Stimulated activated CD4-positive, alpha-beta T cell treated with anti-CD3 and anti-CD28 coated beads, Interleukin-12 subunit alpha, Interleukin-12 subunit beta, amount 100 ng/mL, for 24 hours (primary cell): ENCODE data around the gene GRID2.
"Not testable (repeated sequence)": the region's sequence is repeated elsewhere in the genome, so short reads cannot be mapped to it uniquely, and the experiment has no call there.

Experiments
- DNase-seq, 2 experiments: peaks; one replicate each; pipeline ENCODE4 v3.0.0-alpha.2; 2020; ENCODE audit warnings: low read depth in 2 of 2

The GRID2 gene

DNA sequence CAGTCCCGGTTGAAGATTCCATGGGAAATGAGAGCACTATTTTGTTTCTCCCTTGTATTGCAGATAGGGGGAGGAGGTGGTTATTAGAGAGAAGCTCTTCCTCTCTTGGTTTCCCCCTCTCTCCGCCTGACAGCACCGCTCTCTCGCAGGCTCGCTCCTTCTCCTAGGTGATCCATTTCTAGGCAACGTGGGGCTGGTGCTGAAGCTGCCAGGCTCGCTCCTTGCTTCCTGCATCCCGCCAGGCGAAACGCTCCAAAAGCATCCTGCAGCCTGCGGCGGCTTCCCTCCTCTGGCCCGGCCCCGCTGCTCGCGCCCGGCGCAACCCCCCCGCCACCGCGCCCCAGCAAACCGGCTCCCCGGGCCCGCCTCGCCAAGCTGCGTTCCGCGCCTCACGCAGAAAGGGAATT, at the start of gene GRID2:
Gene GRID2, plus strand, starts transcription at position 346 of the 407 bp plus-strand sequence.
- DNase-seq, result no peak

DNA sequence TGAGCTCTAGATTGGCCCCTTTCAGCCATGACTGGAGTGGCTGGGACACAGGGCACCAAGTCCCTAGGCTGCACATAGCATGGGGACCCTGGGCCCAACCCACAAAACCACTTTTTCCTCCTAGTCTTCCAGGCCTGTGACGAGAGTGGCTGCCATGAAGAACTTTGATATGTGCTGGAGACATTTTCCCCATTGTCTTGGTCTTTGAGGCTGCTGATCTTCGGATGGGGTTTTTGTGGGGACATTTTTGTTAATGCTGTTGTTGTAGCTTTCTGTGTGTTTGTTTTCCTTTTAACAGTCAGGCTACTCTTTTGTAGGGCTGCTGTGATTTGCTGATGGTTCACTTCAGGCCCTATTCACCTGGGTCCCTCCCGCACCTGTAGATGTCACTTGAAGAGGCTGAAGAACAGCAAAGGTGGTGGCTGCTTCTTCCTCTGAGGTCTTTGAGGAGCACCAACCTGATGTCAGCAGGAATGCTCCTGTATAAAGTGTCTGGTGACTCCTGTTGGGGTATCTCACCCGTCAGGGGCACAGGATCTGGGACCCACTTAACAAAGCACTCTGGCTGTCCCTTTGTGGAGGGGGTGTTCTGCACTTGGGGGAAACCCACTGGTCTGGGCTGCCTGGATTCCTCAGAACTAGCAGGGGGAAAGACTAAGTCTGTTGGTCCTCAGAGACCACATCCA, 49.6 kb upstream of the GRID2 start:
- DNase-seq, result no peak

DNA sequence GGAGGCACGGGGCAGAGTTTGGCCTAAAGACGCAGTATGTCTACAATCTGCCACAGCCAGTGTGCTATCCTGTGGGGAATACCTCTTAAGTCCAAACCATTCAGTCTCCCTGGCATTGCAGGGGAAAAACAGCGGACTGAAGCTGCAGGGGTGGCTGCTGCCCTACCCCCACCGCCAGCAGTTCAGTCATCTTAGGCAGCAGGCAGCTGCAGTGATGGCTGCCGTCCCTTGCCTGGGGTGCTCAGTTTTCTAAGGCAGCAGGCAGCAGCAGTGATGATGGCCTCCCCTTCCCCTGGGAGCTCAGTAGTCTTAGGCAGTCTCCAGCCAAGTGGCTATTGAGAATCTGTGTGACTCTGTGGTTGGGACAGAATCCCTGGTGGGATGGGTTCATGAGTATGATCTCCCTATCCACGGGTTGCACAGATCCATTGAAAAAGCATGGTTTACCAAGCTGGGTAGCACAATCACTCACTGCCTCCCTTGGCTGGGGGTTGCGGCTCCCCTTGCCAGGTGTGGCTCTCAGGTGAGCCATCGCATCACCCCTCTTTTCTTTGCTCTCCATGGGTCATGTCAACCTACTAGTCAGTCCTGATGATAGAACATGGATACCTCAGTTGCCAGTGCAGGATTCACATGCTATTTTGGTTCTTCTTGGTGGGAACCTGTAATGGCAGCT, 48.9 kb upstream of the GRID2 start:
- no peak for DNase-seq

DNA sequence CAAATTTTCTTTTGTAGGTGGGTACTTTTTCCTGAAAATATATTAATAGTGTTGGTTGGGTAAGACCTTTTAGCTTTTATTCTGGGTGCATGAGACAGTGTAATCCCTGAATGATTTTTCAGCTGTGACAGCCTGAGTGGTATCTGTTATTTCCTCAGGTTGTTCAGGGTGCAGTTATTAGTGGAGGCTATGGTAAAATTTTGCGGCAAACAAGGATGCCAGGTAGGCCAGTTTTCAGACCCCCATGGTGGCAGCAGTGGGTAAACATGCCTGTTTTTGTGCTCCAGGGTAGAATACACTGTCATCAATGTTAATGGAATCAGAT, 47.9 kb upstream of the GRID2 start:
- DNase-seq, result no peak

GRCh38 chr4:92257931-92258857, 45.6 kb upstream of the GRID2 start:
- no peak for DNase-seq

GRCh38 chr4:92261256-92261655, 42.5 kb upstream of the GRID2 start:
- no peak for DNase-seq

DNA sequence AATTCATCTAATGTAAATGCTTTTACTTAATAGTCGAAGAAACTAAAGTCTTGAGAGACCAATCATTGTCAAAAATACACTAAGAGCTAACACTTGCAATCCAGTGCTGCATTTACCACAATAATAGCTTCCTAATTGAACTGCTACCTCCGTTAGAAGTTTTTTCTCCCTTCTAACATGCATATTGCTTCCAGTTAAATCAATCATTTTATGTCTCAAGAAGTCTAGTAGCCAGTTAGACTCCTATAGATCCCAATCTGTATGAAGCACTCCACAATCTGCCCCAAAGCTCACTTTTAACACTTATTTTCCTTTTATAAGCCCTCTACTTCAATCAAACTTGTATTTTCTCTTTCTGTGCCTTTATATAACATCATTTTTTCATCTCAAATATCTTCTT, 41.4 kb upstream of the GRID2 start:
- no peak for DNase-seq

GRCh38 chr4:92263010-92263409, 40.8 kb upstream of the GRID2 start:
- no peak for DNase-seq

DNA sequence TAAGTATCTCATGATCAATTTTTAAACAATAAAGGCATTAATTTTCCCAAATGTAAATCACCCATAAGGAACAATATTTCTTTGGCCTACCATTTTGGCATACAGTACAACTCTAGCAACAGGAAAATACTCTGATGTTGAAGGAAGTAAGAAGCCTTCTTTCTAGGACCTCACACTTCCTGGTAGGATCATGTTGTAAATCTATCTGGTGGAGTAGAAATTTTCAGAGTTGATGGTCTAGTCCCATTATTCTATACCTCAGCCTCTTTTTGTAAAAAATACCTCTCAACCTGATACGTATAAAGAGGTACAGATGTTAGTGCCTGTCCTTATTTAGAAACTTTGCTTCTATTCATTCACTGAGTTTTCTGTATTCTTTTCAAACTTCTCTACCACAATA, 40.2 kb upstream of the GRID2 start:
- DNase-seq, result no peak

DNA sequence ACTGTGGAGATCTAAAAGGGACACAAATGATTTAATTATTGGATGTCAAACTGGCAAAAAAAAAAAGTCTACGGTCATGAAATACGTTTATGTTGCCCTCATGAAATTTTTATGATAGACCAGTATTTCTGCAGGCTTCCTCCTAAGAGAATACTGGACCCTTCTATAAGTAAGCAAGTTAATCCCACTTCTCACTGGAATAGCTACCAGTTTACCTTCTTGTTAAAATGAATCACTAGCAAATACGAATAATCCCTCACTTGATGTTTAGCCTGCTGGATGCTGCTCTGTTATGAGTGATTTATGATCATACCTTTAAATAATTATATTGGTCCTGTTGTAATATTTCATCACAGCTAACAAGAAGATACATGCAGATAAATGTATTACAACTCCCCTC, 39.6 kb upstream of the GRID2 start:
- DNase-seq, result no peak

DNA sequence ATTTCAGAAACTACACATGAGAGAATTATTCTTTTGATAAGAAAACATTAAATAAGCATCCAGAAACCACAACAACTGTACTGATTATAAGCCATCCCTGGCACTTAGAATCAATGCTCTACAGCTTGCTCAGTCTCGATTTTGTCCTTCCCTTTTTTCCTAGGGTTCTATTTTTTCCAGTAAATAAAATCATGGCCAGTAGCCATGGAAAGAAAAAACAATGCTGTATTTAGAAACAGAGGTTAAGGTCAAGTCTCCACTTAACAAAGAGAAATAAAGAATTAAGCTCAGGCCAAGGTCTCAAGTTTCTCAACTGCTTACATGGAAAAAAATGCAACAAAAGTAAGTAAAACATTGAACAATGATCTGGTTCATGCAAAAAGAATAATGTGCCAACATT, 38.7 kb upstream of the GRID2 start:
- DNase-seq, result no peak

DNA sequence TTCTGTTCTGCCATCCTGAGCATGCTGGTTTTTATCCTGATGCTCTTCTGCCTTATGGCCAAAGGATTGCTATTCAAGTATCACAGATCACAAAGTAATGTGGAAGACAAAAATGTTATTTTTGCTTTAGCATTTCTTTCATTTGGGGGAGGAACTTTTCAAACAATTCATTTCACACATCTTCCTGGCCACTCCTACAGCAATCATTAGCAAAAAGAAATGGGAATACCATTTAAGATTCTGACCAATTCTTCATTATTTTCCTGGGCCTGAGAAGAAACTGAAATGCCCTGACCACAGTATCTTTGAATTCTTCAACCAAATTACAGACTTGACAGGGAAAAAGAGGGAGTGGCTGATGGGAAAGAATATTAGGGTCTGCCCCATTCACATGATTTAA, 38.0 kb upstream of the GRID2 start:
- DNase-seq, result no peak

DNA sequence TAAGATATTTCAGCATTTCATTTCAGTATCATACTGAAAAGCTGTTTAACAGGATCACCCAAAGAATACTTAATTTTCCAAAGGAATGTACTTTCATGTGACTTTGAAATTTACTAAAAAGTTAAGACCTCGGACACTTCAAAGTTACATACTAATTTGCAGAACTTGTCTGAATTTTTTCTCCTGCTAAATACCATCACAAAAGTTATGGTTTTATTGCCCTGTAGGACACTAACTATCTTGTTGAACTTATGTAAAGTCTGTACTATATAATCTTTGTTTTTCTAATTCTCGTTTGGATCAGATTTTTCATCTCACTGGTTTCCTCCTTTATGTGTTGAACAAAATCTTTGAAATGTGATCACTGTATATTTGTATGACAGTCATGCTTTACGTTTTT, 37.2 kb upstream of the GRID2 start:
- DNase-seq, result no peak

DNA sequence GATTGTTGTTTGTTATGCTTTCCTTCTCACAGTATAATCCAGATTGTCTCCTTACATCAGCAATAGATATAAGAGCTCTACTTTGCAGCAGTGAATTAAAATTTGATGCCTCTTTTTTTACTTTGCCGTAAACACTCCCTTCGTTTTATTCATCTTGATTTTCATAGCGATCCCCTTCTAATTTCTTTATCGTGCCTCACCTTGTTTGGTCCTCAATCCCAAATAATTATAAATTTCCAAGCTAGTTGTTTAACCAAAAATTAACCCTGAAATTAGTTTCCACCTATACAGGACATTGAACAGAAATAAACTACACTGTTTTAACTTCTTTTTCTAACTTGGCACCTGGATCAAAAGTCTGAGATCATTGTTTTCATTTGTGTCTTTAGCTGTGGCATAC, 35.1 kb upstream of the GRID2 start:
- no peak for DNase-seq

DNA sequence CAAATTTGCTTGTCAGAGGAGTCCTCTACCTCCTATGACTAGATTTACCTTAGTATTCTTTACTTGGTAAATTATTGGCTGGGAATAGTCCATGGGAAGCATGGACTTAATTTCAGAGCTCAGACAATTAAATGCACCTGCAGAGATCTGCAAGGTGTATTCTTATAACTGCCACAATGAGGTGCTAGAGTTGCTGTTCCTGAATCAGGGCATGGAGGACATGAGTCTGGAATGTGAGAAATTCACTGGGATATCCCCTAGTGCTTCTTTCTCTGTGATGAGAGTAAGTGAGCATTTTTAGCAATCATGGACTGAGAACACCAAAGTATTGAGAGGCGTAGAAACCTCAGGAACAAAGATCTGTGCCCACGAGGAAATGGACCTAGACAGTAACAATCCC, 32.9 kb upstream of the GRID2 start:
- no peak for DNase-seq

DNA sequence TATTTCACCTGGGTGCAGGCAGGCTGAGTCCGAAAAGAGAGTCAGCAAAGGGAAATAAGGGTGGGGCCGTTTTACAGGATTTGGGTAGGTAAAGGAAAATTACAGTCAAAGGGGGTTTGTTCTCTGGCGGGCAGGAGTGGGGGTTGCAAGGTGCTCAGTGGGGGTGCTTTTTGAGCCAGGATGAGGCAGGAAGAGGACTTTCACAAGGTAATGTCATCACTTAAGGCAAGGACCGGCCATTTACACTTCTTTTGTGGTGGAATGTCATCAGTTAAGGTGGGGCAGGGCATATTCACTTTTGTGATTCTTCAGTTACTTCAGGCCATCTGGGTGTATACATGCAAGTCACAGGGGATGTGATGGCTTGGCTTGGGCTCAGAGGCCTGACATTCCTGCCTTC, 32.2 kb upstream of the GRID2 start:
- not testable (repeated sequence) for DNase-seq

- DNase-seq, result not testable (repeated sequence)
These were observed 26.5 kb upstream of the GRID2 start for GRCh38 chr4:92277057-92277881.

DNA sequence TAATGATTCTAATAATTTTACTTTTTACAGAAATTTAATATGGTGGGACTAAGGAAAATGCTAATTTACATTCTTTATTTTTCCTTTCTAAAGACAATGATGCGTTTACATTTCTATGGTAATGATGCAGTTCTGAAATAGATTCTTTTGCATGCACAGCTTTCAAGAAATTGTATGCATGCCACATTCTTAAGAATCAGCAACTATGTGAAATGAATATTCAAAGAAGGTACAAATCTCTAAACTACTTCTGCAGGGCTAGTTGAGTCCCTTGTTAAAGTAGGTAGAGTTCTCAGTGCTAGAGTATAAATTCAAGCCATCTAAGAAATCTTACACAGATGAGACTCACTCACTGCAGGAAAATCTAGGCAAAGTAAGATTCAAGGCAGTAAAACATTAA, 24.5 kb upstream of the GRID2 start:
- no peak for DNase-seq

- DNase-seq, result no peak
These were observed 4.6 kb upstream of the GRID2 start for GRCh38 chr4:92299152-92299551.

DNA sequence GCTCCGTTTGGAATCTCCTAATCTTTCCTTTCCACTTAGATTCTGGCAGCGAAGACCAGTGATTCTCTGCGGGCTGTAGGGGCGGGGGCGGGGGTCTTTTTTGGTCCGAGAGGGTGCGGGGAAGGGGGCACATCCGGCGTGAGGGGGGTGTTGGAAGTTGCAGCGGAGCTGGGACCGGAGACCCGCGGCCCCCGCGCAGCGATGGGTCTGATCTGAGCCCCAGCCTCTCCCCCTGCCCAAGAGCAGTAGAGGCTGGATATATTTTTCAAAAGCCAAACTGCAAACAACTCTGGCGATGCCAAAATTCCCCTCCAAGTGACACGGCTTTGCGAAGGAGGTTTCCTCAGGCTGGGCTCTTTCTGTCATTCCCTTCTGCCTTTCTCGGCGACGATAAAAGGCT, 355 bp downstream of the GRID2 start:
- no peak for DNase-seq

DNA sequence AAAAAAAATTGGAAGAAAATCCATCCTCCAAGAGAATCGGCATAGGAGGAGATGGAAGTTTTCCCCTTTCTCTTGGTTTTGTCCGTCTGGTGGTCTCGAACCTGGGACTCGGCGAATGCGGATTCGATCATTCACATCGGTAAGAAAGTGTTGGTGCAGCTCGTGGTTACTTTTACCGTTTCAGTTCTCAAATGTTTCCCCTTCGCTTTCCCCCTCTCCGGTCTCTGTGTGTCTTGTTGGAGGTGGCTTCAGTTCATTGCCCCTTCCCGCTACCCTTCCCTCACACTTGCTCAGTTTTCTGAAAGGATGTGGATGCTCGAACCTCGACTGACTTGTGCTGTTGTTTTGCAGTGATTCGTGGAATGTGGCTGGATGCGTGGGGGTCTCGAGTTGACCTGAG, 840 bp downstream of the GRID2 start:
- no peak for DNase-seq
